ENCODE data around the gene NSD2.

DNA sequence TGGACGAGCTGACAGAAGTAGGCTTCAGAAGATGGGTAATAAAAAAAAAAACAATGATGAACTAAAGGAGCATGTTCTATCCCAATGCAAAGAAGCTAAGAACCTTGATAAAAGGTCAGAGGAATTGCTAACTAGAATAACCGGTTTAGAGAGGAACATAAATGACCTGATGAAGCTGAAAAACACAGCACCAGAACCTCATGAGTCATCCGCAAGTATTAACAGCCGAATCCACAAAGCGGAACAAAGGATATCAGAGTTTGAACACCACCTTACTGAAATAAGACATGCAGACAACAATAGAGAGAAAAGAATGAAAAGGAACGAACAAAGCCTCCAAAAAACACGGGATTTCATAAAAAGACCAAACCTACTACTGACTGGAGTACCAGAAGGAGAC is 127.1 kb downstream of the NSD2 start:
- TF ChIP-seq MYNN (tag by site-specific recombination; IDR thresholded peaks at IDR 0.05; ENCODE audit: borderline replicate concordance): no peak
- TF ChIP-seq ZNF433 (tag by site-specific recombination; IDR thresholded peaks at IDR 0.05; ENCODE audit: low read depth): no peak
- TF ChIP-seq, protein P1, sequence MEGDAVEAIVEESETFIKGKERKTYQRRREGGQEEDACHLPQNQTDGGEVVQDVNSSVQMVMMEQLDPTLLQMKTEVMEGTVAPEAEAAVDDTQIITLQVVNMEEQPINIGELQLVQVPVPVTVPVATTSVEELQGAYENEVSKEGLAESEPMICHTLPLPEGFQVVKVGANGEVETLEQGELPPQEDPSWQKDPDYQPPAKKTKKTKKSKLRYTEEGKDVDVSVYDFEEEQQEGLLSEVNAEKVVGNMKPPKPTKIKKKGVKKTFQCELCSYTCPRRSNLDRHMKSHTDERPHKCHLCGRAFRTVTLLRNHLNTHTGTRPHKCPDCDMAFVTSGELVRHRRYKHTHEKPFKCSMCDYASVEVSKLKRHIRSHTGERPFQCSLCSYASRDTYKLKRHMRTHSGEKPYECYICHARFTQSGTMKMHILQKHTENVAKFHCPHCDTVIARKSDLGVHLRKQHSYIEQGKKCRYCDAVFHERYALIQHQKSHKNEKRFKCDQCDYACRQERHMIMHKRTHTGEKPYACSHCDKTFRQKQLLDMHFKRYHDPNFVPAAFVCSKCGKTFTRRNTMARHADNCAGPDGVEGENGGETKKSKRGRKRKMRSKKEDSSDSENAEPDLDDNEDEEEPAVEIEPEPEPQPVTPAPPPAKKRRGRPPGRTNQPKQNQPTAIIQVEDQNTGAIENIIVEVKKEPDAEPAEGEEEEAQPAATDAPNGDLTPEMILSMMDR (tag by site-specific recombination; IDR thresholded peaks at IDR 0.05): no peak
- TF ChIP-seq ZNF121 (tag by site-specific recombination; IDR thresholded peaks at IDR 0.05): no peak
- no peak for TF ChIP-seq ZIC2 (tag by site-specific recombination; IDR thresholded peaks at IDR 0.05)
- TF ChIP-seq BCL11A (tag by site-specific recombination; IDR thresholded peaks at IDR 0.05; ENCODE audit: low read depth): no peak
- no peak for TF ChIP-seq SALL2 (tag by site-specific recombination; IDR thresholded peaks at IDR 0.05; ENCODE audit: borderline replicate concordance)
- no peak for TF ChIP-seq ZNF670 (tag by site-specific recombination; IDR thresholded peaks at IDR 0.05; ENCODE audit: low read depth)
- TF ChIP-seq TCF7L2 (IDR thresholded peaks at IDR 0.05; ENCODE audit: borderline replicate concordance, low read depth, low read length): no peak
- TF ChIP-seq ZNF302 (tag by site-specific recombination; IDR thresholded peaks at IDR 0.05; ENCODE audit: low read depth): no peak
